HG02870 (cell line): Measurements from ENCODE around the gene KANTR.

Source experiments
- ATAC-seq: cut with Tn5 transposase; IDR thresholded peaks from one replicate; pipeline ENCODE4 v1.9.1; 2021; ENCODE audit warnings: mild to moderate bottlenecking, moderate library complexity; ENCODE audit not compliant: unreplicated experiment

The KANTR gene

GRCh38 chrX:53080628-53081580, 13.0 kb upstream of the KANTR start:
- ATAC-seq: no peak

- ATAC-seq: peak; percentile 89
Measured at GRCh38 chrX:53081925-53082772, 11.8 kb upstream of the KANTR start, which contains the start of gene TSPYL2. Gene TSPYL2 (plus strand): TSS chrX:53082367. CDS start chrX:53082499, 132 bp downstream.

- no peak for ATAC-seq
Measured at GRCh38 chrX:53082773-53083616, 10.9 kb upstream of the KANTR start.

- no peak for ATAC-seq
Measured at GRCh38 chrX:53084043-53084570, 9.8 kb upstream of the KANTR start.

GRCh38 chrX:53084863-53085262, 9.1 kb upstream of the KANTR start:
- no peak for ATAC-seq

GRCh38 chrX:53085661-53086229, 8.2 kb upstream of the KANTR start:
- no peak for ATAC-seq

GRCh38 chrX:53086464-53086863, 7.5 kb upstream of the KANTR start:
- ATAC-seq: no peak

GRCh38 chrX:53087388-53087831, 6.5 kb upstream of the KANTR start:
- ATAC-seq: no peak

GRCh38 chrX:53088136-53088974, 5.6 kb upstream of the KANTR start:
- ATAC-seq: no peak

GRCh38 chrX:53089224-53089842, 4.6 kb upstream of the KANTR start:
- ATAC-seq: no peak

GRCh38 chrX:53089925-53090324, 4.0 kb upstream of the KANTR start:
- no peak for ATAC-seq

- no peak for ATAC-seq
Measured at GRCh38 chrX:53091354-53091753, 2.6 kb upstream of the KANTR start.

GRCh38 chrX:53093177-53093655, 726 bp upstream of the KANTR start:
- ATAC-seq: peak; percentile 42

GRCh38 chrX:53094582-53094905, 602 bp downstream of the KANTR start:
- no peak for ATAC-seq

GRCh38 chrX:53095796-53096195, 1.9 kb downstream of the KANTR start:
- ATAC-seq: no peak

- no peak for ATAC-seq
Measured at GRCh38 chrX:53114864-53115549, 21.1 kb downstream of the KANTR start.

- ATAC-seq: no peak
Measured at GRCh38 chrX:53115550-53115874, 21.6 kb downstream of the KANTR start.

GRCh38 chrX:53116101-53116500, 22.2 kb downstream of the KANTR start:
- no peak for ATAC-seq
